Natural killer cell treated with Interleukin-12 subunit alpha and Interleukin-12 subunit beta and Interleukin-15 and Interleukin-18, amount 100 ng/mL, for 72 hours (primary cell): ENCODE measurements around the gene SOX8. TPM values are rescaled to one million over a fixed set of nuclear protein-coding genes. Genes with fewer than 3 reads are reported as not detected.
A peak's percentile ranks its signal among the peaks of the same experiment; 100 is the strongest.

ENCODE experiments used
- ATAC-seq, 2 donors: fragments of 150-1000 bp; cut with Tn5 transposase in 1 of 2; sonication (Bioruptor Pico), chemical (Tn5 transposase) in 1 of 2; 2 replicates each; pipeline ENCODE4 v1.10.0; 2021
- DNase-seq: peaks from one replicate; pipeline ENCODE4 v3.0.0; 2022; ENCODE audit warnings: low spot score
- H3K27ac Mint-ChIP-seq, 2 donors: 1 replicate in 1 of 2; 2 replicates in 1 of 2; pipeline ENCODE4 v1.8.0; 2022; ENCODE audit warnings: mixed read lengths in 2 of 2, mild to moderate bottlenecking in 1 of 2, moderate library complexity in 1 of 2
- H3K27me3 Mint-ChIP-seq, 2 donors: 1 replicate in 1 of 2; 2 replicates in 1 of 2; pipeline ENCODE4 v1.8.0; 2022; ENCODE audit warnings: mixed read lengths in 2 of 2
- H3K36me3 Mint-ChIP-seq: one replicate; pipeline ENCODE4 v1.8.0; 2022; ENCODE audit warnings: mixed read lengths
- H3K4me1 Mint-ChIP-seq, 2 donors: 1 replicate in 1 of 2; 2 replicates in 1 of 2; pipeline ENCODE4 v1.8.0; 2022; ENCODE audit warnings: low read depth in 2 of 2, mixed read lengths in 2 of 2, mild to moderate bottlenecking in 1 of 2
- H3K4me3 Mint-ChIP-seq: one replicate; pipeline ENCODE4 v1.8.0; 2022; ENCODE audit warnings: mixed read lengths
- H3K9me3 Mint-ChIP-seq: 2 replicates; pipeline ENCODE4 v1.8.0; 2022; ENCODE audit warnings: mixed read lengths
- total RNA-seq, 2 donors: library from RNA; stranded (reverse); gene quantifications; one replicate each; pipeline ENCODE4 v1.2.3, GENCODE V29; 2022

Gene SOX8
- total RNA-seq, result under 1 TPM in 1 of 2 donors, not detected in 1; 0.20 TPM

DNA sequence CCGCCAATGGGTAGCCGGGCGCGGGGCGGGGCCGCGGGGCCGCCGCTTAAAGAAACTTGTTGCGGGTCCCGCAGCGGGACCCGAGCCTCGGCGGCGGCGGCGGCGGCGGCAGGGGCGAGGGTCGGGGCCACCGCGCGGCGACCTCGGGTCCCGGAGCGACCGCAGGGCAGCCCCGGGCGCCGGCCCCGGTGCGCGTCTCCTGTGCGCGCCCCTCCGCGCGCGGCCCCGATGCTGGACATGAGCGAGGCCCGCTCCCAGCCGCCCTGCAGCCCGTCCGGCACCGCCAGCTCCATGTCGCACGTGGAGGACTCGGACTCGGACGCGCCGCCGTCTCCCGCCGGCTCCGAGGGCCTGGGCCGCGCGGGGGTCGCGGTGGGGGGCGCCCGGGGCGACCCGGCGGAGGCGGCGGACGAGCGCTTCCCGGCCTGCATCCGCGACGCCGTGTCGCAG, at the start of gene SOX8:
TSS of gene SOX8 (plus strand) at position 76 of the 450 bp plus-strand sequence. CDS start at position 229, 153 bp downstream.
- peak within 1 kb of the TSS; percentile 81 for H3K4me3 Mint-ChIP-seq
- peaks cover 0 to 6% of the 10 kb centered on the region in 2 donors for H3K4me1 Mint-ChIP-seq
- H3K27ac Mint-ChIP-seq, result peak within 1 kb of the TSS in 1 of 2 donors; percentile 27
- no peaks in the 10 kb centered on the region for H3K9me3 Mint-ChIP-seq
- ATAC-seq (no peak), DNase-seq (no peak)
- peaks cover 8 to 11% of the 10 kb centered on the region in 2 donors for H3K27me3 Mint-ChIP-seq
- no peaks in the 10 kb centered on the region for H3K36me3 Mint-ChIP-seq

DNA sequence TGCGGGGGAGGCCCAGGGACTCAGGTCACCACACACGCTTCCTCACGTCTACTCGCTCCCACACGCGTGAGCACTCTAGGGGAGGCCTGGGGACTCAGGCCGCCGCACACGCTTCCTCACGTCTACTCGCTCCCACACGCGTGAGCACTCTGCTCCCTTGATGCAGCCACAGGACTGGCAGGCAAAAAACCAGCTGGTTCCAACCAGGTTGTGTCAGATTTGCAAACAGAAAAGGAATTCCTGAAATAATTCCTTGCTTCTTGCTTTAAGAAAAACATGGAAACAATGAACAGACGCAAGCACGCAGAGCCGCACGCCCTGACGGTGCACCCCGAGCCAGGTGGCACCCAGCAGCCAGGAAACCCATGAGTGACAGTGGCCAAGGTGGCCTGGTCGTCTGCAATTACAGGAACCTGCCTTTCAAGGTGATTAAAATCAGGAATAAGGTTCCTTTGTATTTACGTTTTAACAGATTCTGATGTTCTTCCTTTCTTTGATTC, 48.7 kb upstream of the SOX8 start:
- Mint-ChIP-seq H3K27me3 (no peaks in the 10 kb centered on the region), H3K4me1 (no peaks in the 10 kb centered on the region), H3K36me3 (no peaks in the 10 kb centered on the region), H3K27ac (no peak overlapping the region), H3K9me3 (no peaks in the 10 kb centered on the region), H3K4me3 (no peak overlapping the region)
- no peak for ATAC-seq
- DNase-seq, result peak; percentile 38

DNA sequence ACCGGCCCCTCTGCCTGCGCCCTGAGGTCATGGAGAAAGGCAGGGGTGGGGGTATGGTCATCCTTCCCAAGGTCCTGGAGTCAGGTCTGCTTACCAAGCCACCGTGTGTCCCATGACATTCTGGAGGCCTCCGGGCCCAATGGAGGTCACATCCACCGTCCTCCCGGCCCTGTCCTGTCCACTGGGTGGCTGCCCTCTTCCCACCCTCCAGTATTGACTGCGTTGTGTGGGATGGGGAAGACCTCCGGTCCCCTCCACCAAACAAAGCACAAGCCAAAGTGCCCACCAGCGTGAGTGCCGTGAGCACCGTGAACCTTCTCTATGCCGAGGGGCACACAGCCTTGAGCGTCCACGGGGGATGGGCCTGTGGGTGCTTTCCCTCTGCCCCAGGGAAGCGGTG, 48.0 kb upstream of the SOX8 start:
- no peaks in the 10 kb centered on the region for H3K9me3 Mint-ChIP-seq
- peak; percentile 49 for DNase-seq
- no peak overlapping the region for H3K4me3 Mint-ChIP-seq
- no peak overlapping the region for H3K27ac Mint-ChIP-seq
- no peaks in the 10 kb centered on the region for H3K27me3 Mint-ChIP-seq
- no peaks in the 10 kb centered on the region for H3K4me1 Mint-ChIP-seq
- H3K36me3 Mint-ChIP-seq, result no peaks in the 10 kb centered on the region
- ATAC-seq, result no peak

DNA sequence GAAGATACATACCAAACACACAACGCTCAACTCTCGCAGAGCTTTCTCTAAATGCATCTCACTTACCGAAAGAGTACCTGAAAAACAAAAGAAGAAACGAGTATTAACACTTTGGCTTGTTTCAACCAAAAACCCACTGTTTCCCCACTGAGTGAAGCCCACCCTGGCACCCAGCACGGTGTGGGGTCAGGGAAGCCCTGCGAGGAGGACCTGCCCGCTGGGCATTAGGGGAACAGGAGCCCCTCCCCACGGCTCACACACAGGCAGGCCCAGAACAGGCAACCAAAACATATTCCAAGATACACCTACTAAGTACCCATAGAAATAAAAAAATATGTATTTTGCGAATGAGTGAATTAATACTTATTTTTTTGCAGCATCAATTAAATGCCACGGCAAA, 47.4 kb upstream of the SOX8 start:
- no peaks in the 10 kb centered on the region for H3K36me3 Mint-ChIP-seq
- DNase-seq (no peak), ATAC-seq (no peak)
- no peaks in the 10 kb centered on the region for H3K27me3 Mint-ChIP-seq
- no peak overlapping the region for H3K27ac Mint-ChIP-seq
- H3K4me1 Mint-ChIP-seq, result no peaks in the 10 kb centered on the region
- H3K9me3 Mint-ChIP-seq, result no peaks in the 10 kb centered on the region
- H3K4me3 Mint-ChIP-seq, result no peak overlapping the region

DNA sequence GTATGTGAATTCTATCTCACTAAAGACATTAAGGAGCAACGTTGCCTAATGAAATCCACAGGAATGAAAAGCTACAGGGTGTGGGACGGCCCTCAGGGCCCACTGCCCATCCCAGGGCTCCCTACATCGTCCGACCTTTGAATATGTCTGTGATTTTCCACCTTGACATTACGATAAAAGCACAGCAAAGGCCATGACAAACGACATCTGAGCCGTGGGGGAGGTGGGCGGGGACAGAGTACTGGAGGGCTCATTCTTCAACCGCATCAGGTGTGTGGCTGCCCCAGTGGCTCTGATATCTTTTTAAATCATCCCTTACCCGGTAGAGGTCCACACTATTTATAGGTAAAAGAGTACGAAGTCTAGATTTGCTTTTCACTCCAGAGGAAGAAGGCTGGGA, 45.9 kb upstream of the SOX8 start:
- ATAC-seq (no peak), DNase-seq (no peak)
- Mint-ChIP-seq H3K4me1 (no peaks in the 10 kb centered on the region), H3K4me3 (no peak overlapping the region), H3K27me3 (no peaks in the 10 kb centered on the region), H3K9me3 (no peaks in the 10 kb centered on the region), H3K36me3 (no peaks in the 10 kb centered on the region), H3K27ac (no peak overlapping the region)

DNA sequence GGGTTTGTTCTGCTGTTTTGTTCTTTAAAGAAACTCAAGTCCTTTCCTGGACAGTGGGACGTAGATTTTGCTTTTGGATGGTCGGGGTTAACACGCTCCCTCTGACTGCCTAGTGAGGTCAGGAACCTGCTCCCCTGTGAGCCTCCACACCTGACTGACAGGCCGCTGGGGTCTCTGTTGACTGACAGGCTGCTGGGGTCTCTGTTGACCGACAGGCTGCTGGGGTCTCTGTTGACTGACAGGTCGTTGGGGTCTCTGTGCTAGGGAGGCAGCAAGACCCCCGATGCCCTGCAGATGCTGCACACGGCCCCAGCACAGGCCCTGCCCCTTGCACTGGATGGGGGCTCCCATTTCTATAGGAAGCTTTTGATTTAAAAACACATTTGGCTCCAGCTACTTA, 44.3 kb upstream of the SOX8 start:
- Mint-ChIP-seq H3K36me3 (peaks cover 9% of the 10 kb centered on the region), H3K27me3 (no peaks in the 10 kb centered on the region), H3K4me3 (no peak overlapping the region), H3K4me1 (no peaks in the 10 kb centered on the region), H3K9me3 (peaks cover 3% of the 10 kb centered on the region), H3K27ac (no peak overlapping the region)
- ATAC-seq (no peak), DNase-seq (no peak)

DNA sequence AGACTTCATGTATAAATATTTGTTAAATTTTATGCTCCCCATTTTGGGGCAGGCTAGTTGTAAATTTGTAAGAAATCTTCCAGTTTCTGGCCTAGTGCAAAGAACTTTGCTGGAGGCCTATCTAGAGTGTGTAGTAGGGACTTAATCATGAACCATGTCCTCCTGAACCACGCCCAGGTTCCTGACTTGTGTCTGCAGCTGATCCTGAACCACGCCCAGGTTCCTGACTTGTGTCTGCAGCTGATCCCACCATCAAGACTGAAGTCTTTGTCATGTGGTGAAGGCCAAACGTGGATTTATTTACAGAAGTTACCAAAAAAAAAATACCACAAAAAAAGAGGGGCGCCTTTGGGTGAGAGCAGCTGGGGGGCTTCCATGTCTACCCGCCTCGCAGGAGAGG, 43.8 kb upstream of the SOX8 start:
- no peak overlapping the region for H3K4me3 Mint-ChIP-seq
- peaks cover 7% of the 10 kb centered on the region for H3K9me3 Mint-ChIP-seq
- DNase-seq (no peak), ATAC-seq (no peak)
- H3K36me3 Mint-ChIP-seq, result peaks cover 13% of the 10 kb centered on the region
- no peak overlapping the region for H3K27ac Mint-ChIP-seq
- H3K27me3 Mint-ChIP-seq, result no peaks in the 10 kb centered on the region
- H3K4me1 Mint-ChIP-seq, result no peaks in the 10 kb centered on the region

DNA sequence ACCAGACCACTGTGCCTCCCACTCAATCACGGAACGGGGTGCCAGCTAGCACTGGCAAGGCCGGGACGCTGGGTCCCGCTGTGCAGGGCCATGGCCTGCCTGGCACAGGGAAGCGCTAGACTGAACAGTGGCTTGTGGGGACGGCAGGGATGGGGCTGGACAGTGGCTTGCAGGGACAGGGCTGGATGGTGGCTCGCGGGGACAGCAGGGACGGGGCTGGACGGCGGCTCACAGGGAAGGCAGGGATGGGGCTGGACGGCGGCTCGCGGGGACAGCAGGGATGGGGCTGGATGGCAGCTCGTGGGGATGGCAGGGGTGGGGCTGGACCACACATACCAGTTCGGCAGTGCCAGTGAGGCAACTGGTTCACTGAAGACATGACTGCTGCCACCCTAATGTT, 43.4 kb upstream of the SOX8 start:
- ATAC-seq (no peak), DNase-seq (no peak)
- Mint-ChIP-seq H3K9me3 (peaks cover 9% of the 10 kb centered on the region), H3K27ac (no peak overlapping the region), H3K27me3 (no peaks in the 10 kb centered on the region), H3K4me1 (no peaks in the 10 kb centered on the region), H3K36me3 (peaks cover 16% of the 10 kb centered on the region), H3K4me3 (no peak overlapping the region)

DNA sequence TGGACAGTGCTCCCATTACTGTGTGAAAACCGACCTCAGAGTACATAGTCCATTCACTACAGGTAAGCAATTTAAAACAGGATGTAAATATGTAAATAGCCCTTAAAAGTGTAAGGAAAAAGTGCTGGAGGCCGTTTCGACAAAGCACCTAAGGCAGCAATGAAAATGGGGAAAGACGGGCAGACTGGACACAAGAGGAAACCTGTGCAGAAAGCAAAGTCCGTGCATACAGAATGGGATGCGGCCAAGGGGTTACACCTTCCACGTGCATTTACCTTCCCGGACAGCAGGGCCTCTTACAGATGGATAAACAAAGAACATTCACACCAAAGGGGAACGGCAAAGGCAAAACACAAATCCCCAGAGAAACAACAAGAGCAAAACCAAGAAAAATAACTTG, 42.8 kb upstream of the SOX8 start:
- Mint-ChIP-seq H3K27me3 (no peaks in the 10 kb centered on the region), H3K9me3 (peaks cover 9% of the 10 kb centered on the region), H3K4me3 (no peak overlapping the region), H3K4me1 (no peaks in the 10 kb centered on the region), H3K27ac (no peak overlapping the region), H3K36me3 (peaks cover 19% of the 10 kb centered on the region)
- no peak for DNase-seq
- no peak for ATAC-seq

DNA sequence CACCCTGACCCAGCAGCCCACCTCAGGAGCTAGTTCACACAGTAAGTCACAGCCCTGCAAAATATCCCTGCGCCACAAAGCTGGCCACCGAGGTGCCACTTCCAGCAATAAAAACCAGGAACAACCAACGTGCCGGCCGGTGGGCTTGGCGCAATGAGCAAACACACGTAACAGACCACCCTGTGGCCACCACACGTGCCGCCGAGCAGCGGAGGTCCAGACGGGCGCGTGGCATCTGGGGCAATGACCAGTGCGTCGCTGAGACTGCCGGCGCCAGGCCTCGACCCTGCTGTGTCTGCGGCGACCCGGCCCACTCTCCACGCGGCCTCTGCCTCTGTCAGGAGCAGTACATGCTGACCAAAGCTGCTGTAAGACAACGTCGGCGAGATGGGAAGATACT, 42.3 kb upstream of the SOX8 start:
- Mint-ChIP-seq H3K27me3 (no peaks in the 10 kb centered on the region), H3K4me1 (no peaks in the 10 kb centered on the region), H3K4me3 (no peak overlapping the region), H3K9me3 (peaks cover 9% of the 10 kb centered on the region), H3K27ac (no peak overlapping the region), H3K36me3 (peaks cover 22% of the 10 kb centered on the region)
- ATAC-seq, result no peak
- no peak for DNase-seq

DNA sequence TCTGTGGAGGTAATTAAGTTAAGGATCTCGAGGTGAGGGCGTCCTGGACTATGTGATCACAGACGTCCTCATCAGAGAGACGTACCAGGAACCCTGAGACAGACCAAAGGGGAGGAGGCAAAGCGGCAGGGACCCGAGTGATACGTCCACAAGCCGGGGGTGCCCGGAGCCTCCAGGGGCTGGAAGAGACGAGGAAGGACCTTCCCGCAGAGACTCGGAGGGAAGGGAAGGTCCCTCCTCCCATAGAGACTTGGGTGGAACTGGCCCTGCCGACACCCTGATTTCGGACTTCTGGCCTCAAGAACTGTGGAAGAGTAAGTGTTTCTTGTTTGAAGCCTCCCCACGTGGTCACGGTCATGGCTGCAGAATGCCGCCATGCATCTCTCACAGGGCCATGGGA, 41.6 kb upstream of the SOX8 start:
- DNase-seq (no peak), ATAC-seq (no peak)
- Mint-ChIP-seq H3K4me1 (no peaks in the 10 kb centered on the region), H3K27me3 (no peaks in the 10 kb centered on the region), H3K36me3 (peaks cover 22% of the 10 kb centered on the region), H3K4me3 (no peak overlapping the region), H3K9me3 (peaks cover 9% of the 10 kb centered on the region), H3K27ac (no peak overlapping the region)

DNA sequence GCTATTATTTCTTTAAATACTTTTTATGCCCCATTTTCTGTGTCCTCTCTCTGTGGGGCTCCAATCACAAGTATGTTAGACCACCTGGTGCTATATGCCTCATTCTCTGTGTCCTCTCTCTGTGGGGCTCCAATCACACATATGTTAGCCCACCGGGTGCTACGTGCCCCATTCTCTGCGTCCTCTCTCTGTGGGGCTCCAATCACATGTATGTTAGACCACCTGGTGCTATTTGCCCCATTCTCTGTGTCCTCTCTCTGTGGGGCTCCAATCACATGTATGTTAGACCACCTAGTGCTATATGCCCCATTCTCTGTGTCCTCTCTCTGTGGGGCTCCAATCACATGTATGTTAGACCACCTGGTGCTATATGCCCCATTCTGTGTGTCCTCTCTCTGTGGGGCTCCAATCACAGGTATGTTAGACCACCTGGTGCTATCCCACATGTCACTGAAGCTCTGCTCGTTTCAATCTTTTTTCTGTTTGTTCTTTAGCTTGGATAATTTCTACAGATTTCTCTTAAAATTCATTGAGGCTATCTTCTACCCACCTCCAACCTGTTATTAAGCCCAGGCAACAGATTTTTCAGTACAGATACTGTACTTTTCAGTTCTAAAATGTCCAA, 39.0 kb upstream of the SOX8 start:
- ATAC-seq (no peak), DNase-seq (no peak)
- Mint-ChIP-seq H3K9me3 (peaks cover 9% of the 10 kb centered on the region), H3K36me3 (peaks cover 22% of the 10 kb centered on the region), H3K4me1 (peaks cover 0 to 2% of the 10 kb centered on the region in 2 donors), H3K27ac (no peak overlapping the region), H3K27me3 (no peaks in the 10 kb centered on the region), H3K4me3 (no peak overlapping the region)

DNA sequence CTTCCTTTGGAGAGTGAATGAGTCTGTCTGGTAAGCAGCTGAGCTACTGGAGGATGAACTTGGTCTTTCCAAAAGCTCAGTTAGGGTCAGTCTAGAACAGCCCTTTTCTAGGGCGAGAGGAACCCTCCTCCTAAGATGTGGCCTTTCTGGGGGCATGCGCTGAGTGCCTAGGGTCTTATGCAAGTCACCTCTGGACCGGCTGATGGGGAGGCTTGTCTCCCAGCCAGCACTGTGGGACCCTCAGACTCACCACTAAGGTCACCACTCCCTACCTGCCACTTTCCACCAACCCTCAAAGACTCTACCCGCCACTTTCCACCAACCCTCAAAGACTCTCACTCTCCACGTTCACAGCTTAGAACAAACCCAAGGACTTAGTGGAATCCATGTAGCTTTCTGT, 37.6 kb upstream of the SOX8 start:
- peaks cover 22% of the 10 kb centered on the region for H3K36me3 Mint-ChIP-seq
- no peak overlapping the region for H3K4me3 Mint-ChIP-seq
- peaks cover 9% of the 10 kb centered on the region for H3K9me3 Mint-ChIP-seq
- H3K27ac Mint-ChIP-seq, result no peak overlapping the region
- peaks cover 0 to 2% of the 10 kb centered on the region in 2 donors for H3K4me1 Mint-ChIP-seq
- no peak for DNase-seq
- no peak for ATAC-seq
- no peaks in the 10 kb centered on the region for H3K27me3 Mint-ChIP-seq

DNA sequence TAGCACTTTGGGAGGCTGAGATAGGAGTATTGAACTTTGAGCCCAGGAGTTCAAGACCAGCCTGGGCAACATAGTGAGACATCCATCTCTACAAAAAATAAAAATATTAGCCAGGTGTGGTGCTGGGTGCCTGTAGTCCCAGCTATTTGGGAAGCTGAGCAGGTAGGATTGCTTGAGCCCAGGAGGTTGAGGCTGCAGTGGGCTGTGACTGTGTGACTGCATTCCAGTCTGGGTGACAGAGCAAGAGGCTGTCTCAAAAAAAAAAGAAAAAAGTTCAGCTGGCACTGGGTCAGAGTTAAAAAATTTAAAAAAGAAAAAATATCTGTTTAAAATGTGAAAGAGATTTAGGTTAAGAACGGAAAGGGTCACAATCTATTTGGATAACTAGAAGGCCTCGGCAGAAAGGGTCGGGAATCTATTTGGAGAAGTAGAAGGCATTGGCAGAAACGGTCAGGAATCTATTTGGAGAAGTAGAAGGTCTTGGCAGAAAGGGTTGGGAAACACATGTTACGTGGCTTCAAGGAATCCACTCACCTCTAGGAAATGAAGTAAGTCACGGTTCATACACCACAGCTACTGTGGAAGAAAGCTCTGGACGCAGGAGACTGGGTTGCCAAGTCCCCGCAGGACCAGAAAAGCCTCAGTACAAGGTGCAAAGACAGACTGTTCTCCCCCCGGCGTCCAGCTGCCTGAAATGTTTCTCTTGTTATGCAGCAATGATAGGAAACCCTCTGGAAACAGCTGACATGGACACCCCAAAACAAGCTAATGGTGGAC, 36.1 kb upstream of the SOX8 start:
- ATAC-seq (no peak), DNase-seq (no peak)
- H3K27ac Mint-ChIP-seq, result no peak overlapping the region
- peaks cover 0 to 2% of the 10 kb centered on the region in 2 donors for H3K4me1 Mint-ChIP-seq
- peaks cover 9% of the 10 kb centered on the region for H3K9me3 Mint-ChIP-seq
- H3K4me3 Mint-ChIP-seq, result no peak overlapping the region
- peaks cover 22% of the 10 kb centered on the region for H3K36me3 Mint-ChIP-seq
- no peaks in the 10 kb centered on the region for H3K27me3 Mint-ChIP-seq
